Prostate gland (tissue), 2 donors: ENCODE results near the gene CELA3A.
"Not testable (repeated sequence)": the region's sequence is repeated elsewhere in the genome, so short reads cannot be mapped to it uniquely, and the experiment has no call there.

ENCODE experiments used
- POLR2A ChIP-seq: fragments of 450-650 bp; IDR thresholded peaks from one replicate; pipeline ENCODE4 v1.6.1; 2016; ENCODE audit warnings: antibody characterized with exemption, mild to moderate bottlenecking
- POLR2AphosphoS5 ChIP-seq: sonication (generic); formaldehyde crosslinking; IDR thresholded peaks from one replicate; pipeline ENCODE4 v1.6.1; 2017; ENCODE audit warnings: antibody characterized with exemption
- TF ChIP-seq, protein P1 (sequence below), 4 experiments: fragments of 200-600 bp in 2 of 4; fragments of 450-650 bp in 2 of 4; sonication (generic) in 2 of 4; IDR thresholded peaks; 1 replicate in 3 of 4; 2 replicates in 1 of 4; pipeline ENCODE4 v1.5.1; 2016 to 2019; ENCODE audit warnings: antibody characterized with exemption in 4 of 4, mild to moderate bottlenecking in 2 of 4, moderate library complexity in 2 of 4

DNA sequence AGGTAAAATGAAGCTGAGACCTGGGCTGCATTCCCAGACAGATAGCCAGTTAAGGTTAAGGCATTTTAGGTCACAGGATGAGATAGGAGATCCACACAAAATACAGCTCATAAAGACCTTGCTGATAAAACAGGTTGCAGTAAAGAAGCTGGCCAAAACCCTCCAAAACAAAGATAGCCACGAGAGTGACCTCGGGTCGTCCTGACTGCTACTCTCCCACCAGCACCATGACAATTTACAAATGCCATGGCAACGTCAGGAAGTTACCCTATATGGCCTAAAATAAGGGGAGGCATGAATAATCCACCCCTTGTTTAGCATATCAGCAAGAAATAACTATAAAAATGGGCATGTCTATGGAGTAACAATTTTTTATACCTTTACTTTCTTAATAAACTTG lies 30.9 kb upstream of the CELA3A start:
- not testable (repeated sequence) for TF ChIP-seq POLR2A, POLR2AphosphoS5
- TF ChIP-seq, protein P1, sequence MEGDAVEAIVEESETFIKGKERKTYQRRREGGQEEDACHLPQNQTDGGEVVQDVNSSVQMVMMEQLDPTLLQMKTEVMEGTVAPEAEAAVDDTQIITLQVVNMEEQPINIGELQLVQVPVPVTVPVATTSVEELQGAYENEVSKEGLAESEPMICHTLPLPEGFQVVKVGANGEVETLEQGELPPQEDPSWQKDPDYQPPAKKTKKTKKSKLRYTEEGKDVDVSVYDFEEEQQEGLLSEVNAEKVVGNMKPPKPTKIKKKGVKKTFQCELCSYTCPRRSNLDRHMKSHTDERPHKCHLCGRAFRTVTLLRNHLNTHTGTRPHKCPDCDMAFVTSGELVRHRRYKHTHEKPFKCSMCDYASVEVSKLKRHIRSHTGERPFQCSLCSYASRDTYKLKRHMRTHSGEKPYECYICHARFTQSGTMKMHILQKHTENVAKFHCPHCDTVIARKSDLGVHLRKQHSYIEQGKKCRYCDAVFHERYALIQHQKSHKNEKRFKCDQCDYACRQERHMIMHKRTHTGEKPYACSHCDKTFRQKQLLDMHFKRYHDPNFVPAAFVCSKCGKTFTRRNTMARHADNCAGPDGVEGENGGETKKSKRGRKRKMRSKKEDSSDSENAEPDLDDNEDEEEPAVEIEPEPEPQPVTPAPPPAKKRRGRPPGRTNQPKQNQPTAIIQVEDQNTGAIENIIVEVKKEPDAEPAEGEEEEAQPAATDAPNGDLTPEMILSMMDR (IDR thresholded peaks at IDR 0.05), result not testable (repeated sequence)
